ENCODE measurements around the gene SLC25A38.
"Not testable (repeated sequence)": the region's sequence is repeated elsewhere in the genome, so short reads cannot be mapped to it uniquely, and the experiment has no call there.

DNA sequence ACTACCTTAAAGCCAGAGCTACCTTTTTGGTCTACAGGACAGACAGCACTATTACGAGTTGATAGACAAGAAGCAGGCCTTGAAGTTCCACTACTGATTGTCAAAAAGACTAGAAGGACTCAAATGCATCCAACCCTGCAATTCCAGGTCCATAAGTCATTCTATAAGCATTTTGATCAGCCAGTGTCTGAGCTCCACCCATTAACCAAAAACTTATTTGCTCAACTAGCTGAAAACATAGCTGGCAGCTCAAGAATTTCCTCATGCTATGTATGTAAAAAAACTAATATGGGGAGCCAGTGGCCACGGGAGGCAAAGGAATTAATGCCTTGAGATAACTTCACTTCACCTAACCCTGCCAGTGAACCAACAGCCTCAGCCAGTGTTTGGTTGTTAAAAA is 32.0 kb upstream of the SLC25A38 start:
- TF ChIP-seq CTCF (IDR thresholded peaks at IDR 0.05; ENCODE audit: insufficient read depth, low read depth, low read length); EZH2 (IDR thresholded peaks at IDR 0.05; ENCODE audit: insufficient read depth, low read length): not testable (repeated sequence)
